SK-N-MC (cell line): Measurements from ENCODE around the gene TSPEAR.

ENCODE experiments used
- DNase-seq: peaks from one replicate; pipeline ENCODE4 v3.0.0-alpha.2; 2011; ENCODE audit warnings: low read depth, low spot score
- H3K27ac ChIP-seq: fragments of 200-600 bp; sonication (generic); 2 replicates; pipeline ENCODE4 v1.5.1; 2016; ENCODE audit warnings: mixed run types
- H3K36me3 ChIP-seq: fragments of 200-600 bp; sonication (generic); 2 replicates; pipeline ENCODE4 v1.6.1; 2017; ENCODE audit warnings: antibody characterized with exemption, low read length, mixed read lengths; ENCODE audit not compliant: insufficient read depth
- H3K4me3 ChIP-seq: fragments of 200-600 bp; sonication (generic); 2 replicates; pipeline ENCODE4 v1.5.1; 2016
- H3K9ac ChIP-seq: fragments of 200-600 bp; sonication (generic); 2 replicates; pipeline ENCODE4 v1.8.0; 2017; ENCODE audit warnings: mixed run types, mixed read lengths; ENCODE audit not compliant: insufficient read length
- H3K9me3 ChIP-seq: fragments of 200-600 bp; sonication (generic); 2 replicates; pipeline ENCODE4 v1.6.1; 2017; ENCODE audit warnings: low read depth, mild to moderate bottlenecking, antibody characterized with exemption, low read length, moderate library complexity, mixed read lengths
- EZH2 ChIP-seq: fragments of 200-600 bp; sonication (generic); IDR thresholded peaks from one replicate; pipeline ENCODE4 v1.6.1; 2017; ENCODE audit warnings: antibody characterized with exemption
- FOXP2 ChIP-seq: optimal IDR thresholded peaks from 2 replicates; pipeline ENCODE3; 2011; ENCODE audit warnings: mild to moderate bottlenecking, moderate library complexity; ENCODE audit not compliant: insufficient read depth; ENCODE audit errors: extremely low read length, control extremely low read depth
- POLR2AphosphoS5 ChIP-seq: IDR thresholded peaks from 2 replicates; pipeline ENCODE4 v1.6.1; 2012; ENCODE audit warnings: mild to moderate bottlenecking, low read depth, low read length, borderline replicate concordance

The TSPEAR gene

DNA sequence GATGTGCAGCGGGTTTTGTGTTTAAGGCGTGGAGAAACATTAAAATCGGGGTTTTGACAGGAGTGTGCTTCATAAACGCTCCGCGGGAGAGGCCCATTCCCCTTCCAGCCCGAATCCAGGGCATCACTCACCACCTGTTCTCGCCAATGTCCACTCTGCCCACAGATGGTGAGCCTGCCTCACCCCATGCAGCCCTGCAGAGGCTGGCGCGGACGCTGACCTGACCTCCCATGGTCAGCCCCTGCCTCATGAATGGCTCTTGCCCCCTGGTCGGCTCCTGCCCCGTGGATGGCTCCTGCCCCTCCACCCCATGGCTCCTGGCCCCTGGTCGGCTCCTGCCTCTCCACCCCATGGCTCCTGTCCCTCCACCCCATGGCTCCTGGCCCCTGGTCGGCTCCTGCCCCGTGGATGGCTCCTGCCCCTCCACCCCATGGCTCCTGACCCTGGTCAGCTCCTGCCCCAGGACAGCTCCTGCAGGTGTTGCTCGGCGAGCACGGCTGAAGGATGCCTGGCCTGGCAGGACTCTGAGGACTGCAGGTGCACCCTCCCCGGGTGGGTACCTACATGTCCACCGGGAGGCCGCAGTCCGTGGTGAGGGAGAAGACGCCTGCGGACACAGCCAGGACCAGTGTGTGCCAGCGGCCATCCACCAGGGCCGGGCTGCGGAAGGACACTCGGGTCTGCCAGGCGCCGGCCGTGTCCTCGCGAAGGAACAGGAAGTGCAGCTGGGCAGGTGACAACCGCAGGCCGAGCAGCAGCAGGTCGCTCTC lies 178.1 kb downstream of the TSPEAR start:
- DNase-seq: no peak
- H3K9me3 ChIP-seq: no peaks in the 10 kb centered on the region
- no peak overlapping the region for H3K9ac ChIP-seq
- no peak for TF ChIP-seq FOXP2
- TF ChIP-seq EZH2: no peak
- no peak for TF ChIP-seq POLR2AphosphoS5
- H3K36me3 ChIP-seq: peaks cover 10% of the 10 kb centered on the region; the same call in 1 of the 2 replicates
- no peak overlapping the region for H3K4me3 ChIP-seq
- H3K27ac ChIP-seq: no peak overlapping the region

DNA sequence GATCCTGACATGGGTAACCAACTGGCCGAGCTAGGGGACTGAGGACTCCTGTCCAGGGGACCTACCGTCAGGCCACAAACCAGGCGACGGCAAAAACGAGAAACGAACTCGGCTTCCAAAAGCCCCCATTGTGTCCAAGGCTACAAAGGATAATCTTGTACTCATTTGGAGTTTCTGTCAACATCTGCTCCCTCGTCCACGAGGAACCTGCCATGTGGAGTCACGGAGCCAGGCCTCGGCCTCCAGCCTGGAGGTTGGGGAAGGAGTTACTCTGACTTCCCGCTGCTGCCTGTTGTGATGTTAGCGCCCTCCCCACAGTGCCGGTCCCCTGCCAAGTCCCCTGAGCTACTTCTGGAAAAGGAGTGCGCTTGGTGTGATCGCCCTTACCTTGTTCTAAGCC lies 178.7 kb downstream of the TSPEAR start:
- Histone ChIP-seq H3K9me3 (no peaks in the 10 kb centered on the region), H3K27ac (no peak overlapping the region), H3K4me3 (no peak overlapping the region), H3K36me3 (peaks cover 16% of the 10 kb centered on the region; the same call in 1 of the 2 replicates), H3K9ac (no peak overlapping the region)
- TF ChIP-seq POLR2AphosphoS5 (no peak), FOXP2 (no peak), EZH2 (no peak)
- DNase-seq: no peak

DNA sequence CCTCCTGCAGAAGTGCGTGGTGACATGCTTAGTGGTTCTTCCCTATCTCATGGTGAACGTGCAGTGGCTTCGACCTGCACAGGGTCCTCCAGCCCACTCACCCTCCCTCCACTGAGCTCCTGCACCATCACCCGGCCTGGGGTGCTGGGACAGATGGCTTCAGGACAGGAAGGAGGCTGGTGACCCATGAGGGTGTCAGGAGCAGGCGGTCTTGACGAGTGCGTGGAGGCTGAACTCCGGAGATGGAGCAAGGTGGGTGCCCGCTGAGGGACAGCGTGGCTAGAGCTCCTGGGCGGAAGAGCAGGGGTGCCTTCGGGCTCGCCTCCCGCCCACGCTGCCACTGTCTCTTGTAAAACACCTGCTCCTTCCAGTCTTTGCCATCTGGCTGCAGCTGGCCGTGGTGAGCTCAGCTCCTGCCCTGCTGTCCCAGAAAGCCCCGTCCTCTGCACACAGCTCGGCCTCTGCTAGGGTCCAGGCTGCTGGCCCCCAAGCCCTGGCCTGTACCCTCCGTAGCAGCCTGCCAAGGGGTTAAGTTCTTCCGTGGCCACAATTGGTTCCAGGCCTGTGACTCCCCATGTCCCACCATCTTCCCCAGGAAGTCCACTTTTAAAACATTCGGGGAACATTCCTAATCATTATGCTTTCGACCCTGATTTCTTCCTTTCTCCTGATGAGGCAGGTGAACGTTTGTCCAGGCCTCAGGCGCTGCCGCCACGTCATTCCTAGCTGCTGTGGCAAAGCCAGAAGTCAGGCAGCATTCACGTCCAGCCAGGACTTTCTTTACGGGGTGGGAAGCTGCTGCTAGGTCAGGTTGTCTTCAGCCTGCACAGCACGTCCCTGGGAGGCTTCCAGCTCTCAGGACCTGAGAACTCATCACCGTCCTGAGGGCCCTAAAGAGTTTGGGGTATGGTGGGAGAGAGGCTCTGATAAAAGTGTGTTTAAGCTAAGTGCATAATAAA lies 179.5 kb downstream of the TSPEAR start:
- Histone ChIP-seq H3K36me3 (peaks cover 22% of the 10 kb centered on the region; the same call in 1 of the 2 replicates), H3K4me3 (no peak overlapping the region)
- no peak for DNase-seq

DNA sequence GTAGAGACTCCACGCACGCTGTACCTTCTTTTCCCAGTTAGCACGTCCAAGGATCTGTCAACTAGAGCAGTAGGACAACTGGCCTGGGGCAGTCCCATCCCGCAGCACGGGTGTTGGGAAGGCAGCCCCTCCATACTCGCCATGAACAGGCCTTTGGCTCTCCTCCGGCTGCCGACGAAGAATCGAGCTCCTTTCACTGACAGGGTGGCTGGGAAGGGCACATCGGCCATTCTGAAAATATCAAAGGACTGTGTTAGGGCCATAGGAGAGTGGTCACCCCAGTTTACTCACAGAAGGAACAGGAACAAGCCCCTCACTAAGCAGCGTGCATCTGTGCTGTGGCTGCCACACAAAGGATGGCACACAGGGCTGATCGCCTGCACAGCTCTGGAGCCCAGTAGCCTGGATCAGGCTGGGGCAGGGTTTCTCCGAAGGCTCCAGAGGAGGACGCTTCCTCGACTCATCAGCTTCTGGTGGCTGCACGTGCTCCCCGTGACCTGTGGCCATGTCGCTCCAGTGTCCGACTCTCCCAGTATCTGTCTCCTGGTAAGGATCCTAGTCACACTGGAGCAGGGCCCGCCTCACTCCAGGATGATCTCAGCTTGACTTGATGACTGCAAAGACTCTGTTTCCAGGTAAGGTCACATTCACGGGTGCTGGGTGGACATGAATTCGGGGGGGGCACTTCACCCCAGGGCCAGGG lies 180.3 kb downstream of the TSPEAR start:
- TF ChIP-seq EZH2: no peak
- TF ChIP-seq FOXP2: no peak
- TF ChIP-seq POLR2AphosphoS5: no peak
- DNase-seq: no peak

More for the DNA sequence above, 179.5 kb downstream of the TSPEAR start:
- Histone ChIP-seq H3K27ac (no peak overlapping the region), H3K9ac (no peak overlapping the region), H3K9me3 (no peaks in the 10 kb centered on the region)
- TF ChIP-seq POLR2AphosphoS5 (no peak), EZH2 (no peak), FOXP2 (no peak)

DNA sequence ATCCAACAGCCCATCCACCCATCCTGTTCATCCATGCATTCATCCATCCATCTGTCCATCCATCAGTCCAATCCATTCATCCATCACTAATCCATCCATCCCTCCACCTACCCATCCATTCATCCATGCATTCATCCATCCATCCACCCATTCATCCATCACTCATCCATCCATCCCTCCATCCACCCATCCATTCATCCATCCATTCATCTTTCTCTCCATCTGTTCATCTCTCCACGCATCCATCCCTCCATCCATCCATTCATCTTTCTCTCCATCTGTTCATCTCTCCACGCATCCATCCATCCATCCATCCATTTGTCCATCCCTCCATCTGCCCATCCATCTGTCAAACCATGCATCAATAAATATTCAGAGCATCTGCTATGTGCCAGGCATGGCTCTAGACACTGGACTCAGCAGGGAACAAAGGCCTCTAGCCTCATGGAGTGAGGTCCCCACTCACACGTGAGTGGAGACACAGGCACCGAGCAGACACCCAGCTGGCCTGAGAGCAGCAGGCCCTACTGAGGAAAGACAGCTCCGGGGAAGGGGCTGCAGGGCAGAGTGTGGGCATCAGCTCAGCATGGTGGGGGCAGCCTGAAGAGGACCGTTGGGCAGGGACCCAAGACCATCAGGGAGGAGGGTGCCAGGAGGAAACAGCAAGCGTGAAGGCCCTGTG lies 181.0 kb downstream of the TSPEAR start:
- H3K9me3 ChIP-seq: no peaks in the 10 kb centered on the region
- no peak for TF ChIP-seq EZH2
- no peak for TF ChIP-seq POLR2AphosphoS5
- TF ChIP-seq FOXP2: no peak
- H3K4me3 ChIP-seq: no peak overlapping the region
- H3K27ac ChIP-seq: no peak overlapping the region
- DNase-seq: no peak
- H3K36me3 ChIP-seq: peaks cover 37% of the 10 kb centered on the region
- H3K9ac ChIP-seq: no peak overlapping the region

More for the DNA sequence above, 180.3 kb downstream of the TSPEAR start:
- Histone ChIP-seq H3K36me3 (peaks cover 30% of the 10 kb centered on the region; the same call in 1 of the 2 replicates), H3K4me3 (no peak overlapping the region), H3K27ac (no peak overlapping the region), H3K9ac (no peak overlapping the region), H3K9me3 (no peaks in the 10 kb centered on the region)

DNA sequence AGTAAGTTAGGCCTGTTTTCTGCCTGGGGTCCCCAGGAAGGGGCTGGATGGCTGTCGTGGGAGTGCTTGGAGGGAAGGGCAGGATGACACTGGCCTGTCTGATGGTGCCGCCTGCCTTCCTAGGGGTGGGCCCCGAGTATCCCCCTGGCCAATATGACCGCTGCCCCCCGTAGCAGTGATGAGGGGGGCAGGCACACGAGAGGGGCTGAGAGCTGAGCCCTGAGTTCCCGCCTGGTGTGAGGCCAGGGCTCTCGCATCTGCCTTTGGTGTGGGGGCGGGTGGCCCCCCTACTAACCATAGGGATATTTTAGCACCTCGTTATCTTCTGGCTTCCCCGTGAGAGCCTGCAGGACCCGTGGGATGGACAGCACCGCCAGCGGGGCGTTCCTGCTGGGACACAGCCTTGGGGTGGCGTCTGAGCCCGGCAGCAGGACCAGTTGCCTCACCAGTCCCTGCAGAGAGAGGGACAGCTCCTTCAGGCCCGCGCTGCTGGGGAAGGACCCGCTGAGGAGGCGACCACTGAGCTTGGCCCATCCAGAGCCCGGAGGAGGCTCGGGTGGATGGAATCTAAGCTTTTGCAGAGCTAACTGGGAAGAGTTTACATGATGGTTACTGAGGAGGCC lies 181.8 kb downstream of the TSPEAR start:
- no peaks in the 10 kb centered on the region for H3K9me3 ChIP-seq

DNA sequence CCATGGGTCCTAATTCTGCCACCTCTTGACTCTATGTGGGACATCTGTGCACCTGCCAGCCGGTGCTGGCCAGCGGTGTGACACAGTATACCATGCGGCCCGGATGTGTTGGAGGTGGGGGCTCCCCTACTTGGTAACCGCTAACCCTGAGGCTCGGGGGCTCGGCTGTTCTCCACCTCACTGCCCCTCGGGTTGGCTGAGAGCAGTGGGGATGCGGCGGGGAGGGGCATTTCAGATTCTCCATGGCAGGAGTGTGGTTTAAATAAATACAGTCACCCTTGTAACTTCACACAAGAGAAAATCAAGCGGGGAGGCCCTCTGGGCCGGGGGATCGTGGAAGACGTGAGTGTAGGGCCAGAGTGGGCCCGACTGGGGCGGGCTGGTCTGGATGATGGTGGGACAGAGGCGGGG lies 182.4 kb downstream of the TSPEAR start:
- H3K9ac ChIP-seq: no peak overlapping the region
- H3K9me3 ChIP-seq: no peaks in the 10 kb centered on the region
- no peak overlapping the region for H3K27ac ChIP-seq
- H3K4me3 ChIP-seq: no peak overlapping the region
- peaks cover 44% of the 10 kb centered on the region for H3K36me3 ChIP-seq
- DNase-seq: no peak
- no peak for TF ChIP-seq EZH2
- TF ChIP-seq POLR2AphosphoS5: no peak
- no peak for TF ChIP-seq FOXP2

More for the DNA sequence above, 181.8 kb downstream of the TSPEAR start:
- DNase-seq: no peak
- Histone ChIP-seq H3K27ac (no peak overlapping the region), H3K4me3 (no peak overlapping the region), H3K36me3 (peaks cover 42% of the 10 kb centered on the region), H3K9ac (no peak overlapping the region)
- no peak for TF ChIP-seq FOXP2
- TF ChIP-seq POLR2AphosphoS5: no peak
- no peak for TF ChIP-seq EZH2
